ENCODE measurements around the gene PIK3CD. TPM values are rescaled to one million over a fixed set of nuclear protein-coding genes. Genes with fewer than 3 reads are reported as not detected.

PIK3CD gene
- polyA plus RNA-seq, 1 donor from 2014 or later: 4.2 TPM

- H3K36me3 ChIP-seq (ENCODE audit: insufficient read depth, low read length): no peaks in the 10 kb centered on the region
- no peaks in the 10 kb centered on the region for H3K9me2 ChIP-seq (ENCODE audit: insufficient read depth, low read length)
- no peak overlapping the region for H3K9ac ChIP-seq (ENCODE audit: low read length)
- no peaks in the 10 kb centered on the region for H3K79me2 ChIP-seq (replicated peaks; ENCODE audit: insufficient read depth, low read length)
- H3K9me3 ChIP-seq (ENCODE audit: low read length): no peaks in the 10 kb centered on the region
- H4K20me1 ChIP-seq (ENCODE audit: insufficient read depth): no peaks in the 10 kb centered on the region
- H3K27ac ChIP-seq (ENCODE audit: low read length): no peak overlapping the region
- no peak overlapping the region for H3K4me2 ChIP-seq (ENCODE audit: low read length)
- no peak overlapping the region for H2AFZ ChIP-seq (ENCODE audit: low read depth, low read length)
- H3K27me3 ChIP-seq (ENCODE audit: insufficient read depth, low read depth, low read length): no peaks in the 10 kb centered on the region
- TF ChIP-seq REST (IDR thresholded peaks at IDR 0.05; ENCODE audit: borderline replicate concordance) (no peak), CTCF (IDR thresholded peaks at IDR 0.05; ENCODE audit: poor library complexity, severe bottlenecking) (no peak), EP300 (conservative IDR thresholded peaks at IDR 0.05; ENCODE audit: poor library complexity, severe bottlenecking) (no peak), TAF1 (IDR thresholded peaks at IDR 0.05; ENCODE audit: low read depth) (no peak), RAD21 (conservative IDR thresholded peaks at IDR 0.05) (no peak), EZH2 (IDR thresholded peaks at IDR 0.05; ENCODE audit: borderline replicate concordance, insufficient read depth, low read length, poor library complexity, severe bottlenecking) (no peak), POLR2AphosphoS5 (IDR thresholded peaks at IDR 0.05) (no peak), SMC3 (conservative IDR thresholded peaks at IDR 0.05; ENCODE audit: poor library complexity) (no peak), MXI1 (conservative IDR thresholded peaks at IDR 0.05; ENCODE audit: poor library complexity, severe bottlenecking) (no peak)
- no peak overlapping the region for H3K4me3 ChIP-seq (ENCODE audit: low read length)
- no peaks in the 10 kb centered on the region for H3F3A ChIP-seq (ENCODE audit: insufficient read depth, low read length, poor library complexity, severe bottlenecking)
These were observed 65.1 kb downstream of the PIK3CD start for GRCh38 chr1:9716404-9717192.

DNA sequence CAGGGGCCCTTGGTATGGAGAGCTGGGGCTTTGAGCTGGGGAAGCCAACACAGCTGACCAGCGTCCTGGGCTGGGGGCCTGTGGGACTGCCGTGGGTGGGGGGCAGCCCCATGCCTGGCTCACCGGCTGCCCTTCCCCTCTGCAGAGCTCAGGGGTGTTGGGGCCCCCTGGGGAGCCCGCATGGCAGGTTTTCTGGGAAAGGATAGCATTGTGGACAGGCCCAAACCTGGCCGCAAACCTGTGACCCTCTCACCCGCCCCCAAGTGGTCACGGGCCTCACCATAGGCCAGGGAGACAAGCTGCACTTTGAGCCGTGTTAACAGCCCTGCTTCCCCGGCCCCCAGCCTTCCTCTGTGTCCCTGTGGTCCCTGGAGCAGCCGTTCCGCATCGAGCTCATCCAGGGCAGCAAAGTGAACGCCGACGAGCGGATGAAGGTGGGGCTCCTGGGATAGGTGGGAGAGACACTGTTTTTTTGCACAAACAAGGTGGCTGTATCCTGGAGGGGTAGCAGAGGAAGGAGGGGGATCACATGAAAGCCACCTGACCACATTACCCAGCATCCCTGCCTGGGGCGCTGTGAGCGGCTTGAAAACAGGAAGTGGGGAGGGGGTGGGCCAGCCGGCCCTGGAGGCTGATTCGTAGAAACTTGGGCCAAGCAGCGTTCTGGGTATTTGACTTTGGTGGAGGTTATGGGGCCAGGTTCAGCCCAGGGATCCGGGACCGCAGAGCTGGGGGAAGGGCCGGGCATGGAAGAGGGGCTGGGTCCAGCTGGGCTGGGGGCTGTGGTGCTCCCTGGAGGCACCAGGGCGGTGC, 65.9 kb downstream of the PIK3CD start:
- TF ChIP-seq POLR2AphosphoS5 (IDR thresholded peaks at IDR 0.05): no peak
- TF ChIP-seq EP300 (conservative IDR thresholded peaks at IDR 0.05; ENCODE audit: poor library complexity, severe bottlenecking): no peak
- TF ChIP-seq REST (IDR thresholded peaks at IDR 0.05; ENCODE audit: borderline replicate concordance): no peak
- TF ChIP-seq RAD21 (conservative IDR thresholded peaks at IDR 0.05): no peak
- no peak for TF ChIP-seq EZH2 (IDR thresholded peaks at IDR 0.05; ENCODE audit: borderline replicate concordance, insufficient read depth, low read length, poor library complexity, severe bottlenecking)
- TF ChIP-seq TAF1 (IDR thresholded peaks at IDR 0.05; ENCODE audit: low read depth): no peak
- no peak for TF ChIP-seq CTCF (IDR thresholded peaks at IDR 0.05; ENCODE audit: poor library complexity, severe bottlenecking)

More for the DNA sequence above, 65.9 kb downstream of the PIK3CD start:
- no peaks in the 10 kb centered on the region for H4K20me1 ChIP-seq (ENCODE audit: insufficient read depth)
- H3K27ac ChIP-seq (ENCODE audit: low read length): no peak overlapping the region
- no peaks in the 10 kb centered on the region for H3K9me2 ChIP-seq (ENCODE audit: insufficient read depth, low read length)
- no peaks in the 10 kb centered on the region for H3K79me2 ChIP-seq (replicated peaks; ENCODE audit: insufficient read depth, low read length)
- H3K4me2 ChIP-seq (ENCODE audit: low read length): no peak overlapping the region
- H3F3A ChIP-seq (ENCODE audit: insufficient read depth, low read length, poor library complexity, severe bottlenecking): no peaks in the 10 kb centered on the region
- no peaks in the 10 kb centered on the region for H3K36me3 ChIP-seq (ENCODE audit: insufficient read depth, low read length)
- no peak overlapping the region for H2AFZ ChIP-seq (ENCODE audit: low read depth, low read length)
- H3K9ac ChIP-seq (ENCODE audit: low read length): no peak overlapping the region
- H3K4me3 ChIP-seq (ENCODE audit: low read length): no peak overlapping the region
- H3K27me3 ChIP-seq (ENCODE audit: insufficient read depth, low read depth, low read length): no peaks in the 10 kb centered on the region
- H3K9me3 ChIP-seq (ENCODE audit: low read length): no peaks in the 10 kb centered on the region
